Neuronal stem cell (in vitro differentiated cells): ENCODE results near the gene PLCB3.

Experiments
- DNase-seq: peaks from one replicate; pipeline ENCODE4 v3.0.0-alpha.2; 2013; ENCODE audit warnings: low spot score
- H2AFZ ChIP-seq: one replicate; pipeline ENCODE4 v1.6.1; 2013; ENCODE audit warnings: mild to moderate bottlenecking, low read length, inconsistent platforms
- H2AK5ac ChIP-seq: 2 replicates; pipeline ENCODE4 v1.6.1; 2013; ENCODE audit warnings: low read depth, mild to moderate bottlenecking, inconsistent platforms, low read length, moderate library complexity, mixed read lengths
- H2BK120ac ChIP-seq: 2 replicates; pipeline ENCODE4 v1.6.1; 2013; ENCODE audit warnings: low read depth, mild to moderate bottlenecking, inconsistent platforms, low read length, moderate library complexity, mixed read lengths
- H2BK12ac ChIP-seq: one replicate; pipeline ENCODE4 v1.6.1; 2013; ENCODE audit warnings: low read length, inconsistent platforms
- H2BK15ac ChIP-seq: 2 replicates; pipeline ENCODE4 v1.6.1; 2013; ENCODE audit warnings: mild to moderate bottlenecking, low read length, inconsistent platforms, mixed read lengths
- H2BK5ac ChIP-seq: one replicate; pipeline ENCODE4 v1.6.1; 2013; ENCODE audit warnings: inconsistent platforms, mild to moderate bottlenecking, low read length, moderate library complexity
- H3K14ac ChIP-seq: one replicate; pipeline ENCODE4 v1.6.1; 2013; ENCODE audit warnings: low read length, inconsistent platforms
- H3K18ac ChIP-seq: 2 replicates; pipeline ENCODE4 v1.6.1; 2013; ENCODE audit warnings: low read length, inconsistent platforms
- H3K23ac ChIP-seq: 2 replicates; pipeline ENCODE4 v1.6.1; 2013; ENCODE audit warnings: low read depth, mild to moderate bottlenecking, mixed read lengths, low read length, inconsistent platforms; ENCODE audit not compliant: poor library complexity
- H3K27ac ChIP-seq: replicated peaks from 3 replicates; pipeline ENCODE4 v1.5.1; 2013; ENCODE audit warnings: low read length, inconsistent platforms
- H3K27me3 ChIP-seq, 3 experiments: 2 replicates each; pipeline ENCODE4 v1.6.1; 2013; ENCODE audit warnings: low read length in 3 of 3, mild to moderate bottlenecking in 2 of 3, inconsistent platforms in 1 of 3, low read depth in 1 of 3, mixed read lengths in 1 of 3, moderate library complexity in 1 of 3; ENCODE audit not compliant: control insufficient read depth in 3 of 3, insufficient read depth in 3 of 3
- H3K36me3 ChIP-seq, 2 donors: replicated peaks in 1 of 2; 2 replicates each; pipeline ENCODE4 v1.6.1; 2013; ENCODE audit warnings: low read length in 2 of 2; ENCODE audit not compliant: control insufficient read depth in 2 of 2, insufficient read depth in 2 of 2
- H3K4ac ChIP-seq: 2 replicates; pipeline ENCODE4 v1.6.1; 2013; ENCODE audit warnings: inconsistent platforms, mild to moderate bottlenecking, low read length, moderate library complexity
- H3K4me1 ChIP-seq, 2 donors: 1 replicate in 1 of 2; 2 replicates in 1 of 2; pipeline ENCODE4 v1.6.1; 2013; ENCODE audit warnings: low read length in 2 of 2, low read depth in 1 of 2; ENCODE audit not compliant: control insufficient read depth in 2 of 2, insufficient read depth in 1 of 2
- H3K4me2 ChIP-seq: one replicate; pipeline ENCODE4 v1.6.1; 2013; ENCODE audit warnings: mild to moderate bottlenecking, low read length, inconsistent platforms; ENCODE audit not compliant: insufficient read depth, poor library complexity, severe bottlenecking
- H3K4me3 ChIP-seq, 2 donors: 2 replicates each; pipeline ENCODE4 v1.5.1; 2013; ENCODE audit warnings: low read length in 2 of 2, mild to moderate bottlenecking in 2 of 2, inconsistent platforms in 1 of 2, moderate library complexity in 1 of 2
- H3K79me1 ChIP-seq: one replicate; pipeline ENCODE4 v1.6.1; 2013; ENCODE audit warnings: low read depth, mild to moderate bottlenecking, inconsistent platforms, low read length, moderate library complexity
- H3K9ac ChIP-seq: one replicate; pipeline ENCODE4 v1.6.1; 2013; ENCODE audit warnings: mild to moderate bottlenecking, low read depth, low read length, inconsistent platforms; ENCODE audit not compliant: poor library complexity
- H3K9me3 ChIP-seq, 2 donors: replicated peaks in 1 of 2; 2 replicates each; pipeline versions ENCODE3 to v1.6.1; 2013; ENCODE audit warnings: low read length in 2 of 2, mild to moderate bottlenecking in 2 of 2, inconsistent platforms in 1 of 2, low read depth in 1 of 2, mixed read lengths in 1 of 2, moderate library complexity in 1 of 2; ENCODE audit not compliant: control insufficient read depth in 2 of 2, insufficient read depth in 1 of 2
- H4K8ac ChIP-seq: one replicate; pipeline ENCODE4 v1.6.1; 2013; ENCODE audit warnings: low read depth, mild to moderate bottlenecking, inconsistent platforms, low read length, moderate library complexity
- H4K91ac ChIP-seq: one replicate; pipeline ENCODE4 v1.6.1; 2013; ENCODE audit warnings: low read length, low read depth, mild to moderate bottlenecking, inconsistent platforms; ENCODE audit not compliant: poor library complexity
- WGBS, 2 donors: extraction: QIAGEN DNeasy Blood & Tissue Kit; methylation state at CpG; one replicate each; pipeline ENCODE4 v1.1.7; 2013; ENCODE audit warnings: missing lambda C conversion rate in 2 of 2, mixed read lengths in 1 of 2; ENCODE audit not compliant: insufficient read length in 2 of 2, insufficient replicate concordance in 1 of 2; ENCODE audit errors: extremely low coverage in 2 of 2; 5-methylcytosine and 5-hydroxymethylcytosine counted together

Gene PLCB3

GRCh38 chr11:64287676-64288352 lies 36.5 kb downstream of the PLCB3 start:
- H3K9me3 ChIP-seq: no peaks in the 10 kb centered on the region
- peaks cover 9 to 10% of the 10 kb centered on the region in 2 donors for H3K4me1 ChIP-seq
- H2AFZ ChIP-seq: no peak overlapping the region
- H3K9ac ChIP-seq: peak overlapping the region; percentile 44
- no peak for DNase-seq
- peak overlapping the region; percentile 90 for H2BK12ac ChIP-seq
- peaks cover 24 to 37% (median 36%) of the 10 kb centered on the region in 3 experiments for H3K27me3 ChIP-seq
- H3K4me2 ChIP-seq: no peak overlapping the region
- H3K18ac ChIP-seq: no peak overlapping the region
- H4K8ac ChIP-seq: no peak overlapping the region
- no peak overlapping the region for H3K4ac ChIP-seq
- WGBS, 2 donors: no CpG with 5 or more reads among the region's 33 CpGs
- peak overlapping the region; percentile 34 for H3K23ac ChIP-seq
- peaks cover 0 to 5% of the 10 kb centered on the region in 2 donors for H3K36me3 ChIP-seq
- no peak overlapping the region for H4K91ac ChIP-seq
- H3K79me1 ChIP-seq: peaks cover 4% of the 10 kb centered on the region
- no peak overlapping the region for H3K4me3 ChIP-seq
- H2BK15ac ChIP-seq: no peak overlapping the region
- H3K14ac ChIP-seq: peak overlapping the region; percentile 89
- H2BK120ac ChIP-seq: peak overlapping the region; percentile 81
- H2AK5ac ChIP-seq: peak overlapping the region; percentile 84
- no peak overlapping the region for H2BK5ac ChIP-seq
- H3K27ac ChIP-seq: no peak overlapping the region

- Histone ChIP-seq H3K4me2 (no peak overlapping the region), H3K79me1 (peaks cover 4% of the 10 kb centered on the region), H2BK15ac (no peak overlapping the region), H3K9ac (peak overlapping the region; percentile 44), H3K27ac (no peak overlapping the region), H3K9me3 (no peaks in the 10 kb centered on the region), H4K91ac (no peak overlapping the region), H4K8ac (no peak overlapping the region), H3K36me3 (peaks cover 0 to under 1% of the 10 kb centered on the region in 2 donors), H2BK120ac (no peak overlapping the region), H3K27me3 (peaks cover 29 to 42% (median 41%) of the 10 kb centered on the region in 3 experiments), H3K4ac (no peak overlapping the region), H3K14ac (no peak overlapping the region), H2BK5ac (no peak overlapping the region), H2AFZ (no peak overlapping the region), H3K4me3 (no peak overlapping the region), H3K18ac (no peak overlapping the region), H2BK12ac (no peak overlapping the region), H2AK5ac (peak overlapping the region; percentile 84), H3K23ac (peak overlapping the region; percentile 34), H3K4me1 (peaks cover 9 to 10% of the 10 kb centered on the region in 2 donors)
- no CpG with 5 or more reads among the region's 9 CpGs for WGBS, 2 donors
- no peak for DNase-seq
These were observed 37.0 kb downstream of the PLCB3 start for GRCh38 chr11:64288353-64288750.

GRCh38 chr11:64289002-64289564 lies 37.8 kb downstream of the PLCB3 start:
- Histone ChIP-seq H3K23ac (peak overlapping the region; percentile 31), H3K79me1 (peaks cover 2% of the 10 kb centered on the region), H3K36me3 (no peaks in the 10 kb centered on the region), H2AK5ac (peak overlapping the region; percentile 56), H3K4ac (no peak overlapping the region), H3K27me3 (peaks cover 32 to 49% (median 49%) of the 10 kb centered on the region in 3 experiments), H2AFZ (no peak overlapping the region), H3K4me3 (no peak overlapping the region), H3K18ac (no peak overlapping the region), H3K9ac (no peak overlapping the region), H3K4me1 (peaks cover 6 to 7% of the 10 kb centered on the region in 2 donors), H3K27ac (no peak overlapping the region), H2BK5ac (no peak overlapping the region), H2BK120ac (no peak overlapping the region), H4K91ac (no peak overlapping the region), H4K8ac (no peak overlapping the region), H3K9me3 (no peaks in the 10 kb centered on the region), H2BK15ac (no peak overlapping the region), H2BK12ac (no peak overlapping the region), H3K4me2 (no peak overlapping the region), H3K14ac (peak overlapping the region; percentile 38)
- DNase-seq: no peak
- WGBS, 2 donors: no CpG with 5 or more reads among the region's 13 CpGs
